Esophagus (tissue), 2 donors: ENCODE measurements around the gene UCHL3. TPM values are rescaled to one million over a fixed set of nuclear protein-coding genes. Genes with fewer than 3 reads are reported as not detected.

Experiments used
- H3K27ac ChIP-seq, 2 donors: one replicate each; pipeline ENCODE4 v1.5.1; 2013; ENCODE audit warnings: low read depth in 2 of 2, mild to moderate bottlenecking in 2 of 2, inconsistent platforms in 1 of 2, low read length in 1 of 2, moderate library complexity in 1 of 2
- H3K27me3 ChIP-seq, 2 donors: one replicate each; pipeline ENCODE4 v1.6.1; 2013; ENCODE audit warnings: low read length in 2 of 2, control low read depth in 1 of 2, mild to moderate bottlenecking in 1 of 2; ENCODE audit not compliant: insufficient read depth in 2 of 2, control insufficient read depth in 1 of 2
- H3K36me3 ChIP-seq, 2 donors: one replicate each; pipeline ENCODE4 v1.6.1; 2013; ENCODE audit warnings: low read length in 1 of 2; ENCODE audit not compliant: control insufficient read depth in 2 of 2, insufficient read depth in 2 of 2
- H3K4me1 ChIP-seq, 2 donors: one replicate each; pipeline ENCODE4 v1.6.1; 2013; ENCODE audit warnings: low read length in 1 of 2; ENCODE audit not compliant: control insufficient read depth in 2 of 2, insufficient read depth in 2 of 2
- H3K4me3 ChIP-seq, 2 donors: one replicate each; pipeline ENCODE4 v1.5.1; 2013; ENCODE audit warnings: low read length in 2 of 2, mild to moderate bottlenecking in 2 of 2, low read depth in 1 of 2, moderate library complexity in 1 of 2
- H3K9me3 ChIP-seq, 2 donors: one replicate each; pipeline ENCODE4 v1.6.1; 2013; ENCODE audit warnings: mild to moderate bottlenecking in 2 of 2, low read depth in 1 of 2, low read length in 1 of 2, moderate library complexity in 1 of 2; ENCODE audit not compliant: control insufficient read depth in 2 of 2, insufficient read depth in 1 of 2
- WGBS, 2 donors: extraction: QIAGEN DNeasy Blood & Tissue Kit; methylation state at CpG; one replicate each; pipeline ENCODE4 v1.1.7; 2013; 5-methylcytosine and 5-hydroxymethylcytosine counted together
- polyA plus RNA-seq, 2 donors: library from polyadenylated mRNA; stranded (reverse); fragments of 200-250 nt; gene quantifications; one replicate each; pipeline ENCODE4 v1.2.3, GENCODE V29; 2013
- donor health status: healthy with polysubstance abuse.
- donor health status: Bipolar disorder and iron deficiency.

UCHL3 gene
- polyA plus RNA-seq, 2 donors: 30.3 to 72.7 TPM

DNA sequence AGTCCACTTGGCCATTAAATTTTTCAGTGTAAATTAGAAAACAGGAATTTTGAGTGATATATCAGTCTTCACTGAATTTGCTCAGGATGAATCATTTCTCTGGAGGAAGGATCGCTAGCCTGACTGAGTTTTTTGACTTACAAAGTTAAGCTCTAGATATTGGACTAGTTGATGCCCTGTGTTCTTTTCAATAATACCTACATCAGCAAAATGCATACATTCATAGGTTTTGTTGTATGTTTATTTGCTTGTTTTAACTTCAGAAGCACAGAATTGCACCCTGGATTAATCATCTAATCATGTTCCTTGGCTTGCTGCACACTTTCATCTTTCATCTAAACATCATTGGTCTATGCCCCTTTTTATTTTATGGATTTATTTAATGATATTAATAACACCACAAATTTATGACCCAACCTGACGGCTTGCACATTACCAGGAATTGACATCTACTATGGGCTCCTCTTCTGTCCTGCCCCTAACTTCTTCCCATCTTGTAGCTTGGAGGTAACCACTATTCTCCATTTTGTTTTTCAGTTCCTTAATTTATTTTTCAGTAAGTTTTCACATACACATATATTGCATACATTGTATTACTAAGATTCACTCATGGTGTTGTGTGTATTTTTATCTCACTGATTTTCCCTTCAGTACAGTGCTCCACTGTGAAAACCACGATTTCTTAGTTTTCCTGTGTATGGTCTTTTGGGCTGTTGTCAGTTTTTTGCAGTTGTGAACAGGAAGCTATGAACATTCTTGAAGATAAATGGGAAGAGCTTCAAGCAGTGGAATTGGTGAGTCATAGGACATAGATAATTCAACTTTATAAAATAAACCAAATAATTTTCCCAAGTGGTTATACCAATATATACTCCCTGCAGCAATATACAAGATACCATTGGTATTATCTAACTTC lies 35.3 kb upstream of the UCHL3 start:
- H3K9me3 ChIP-seq: no peaks in the 10 kb centered on the region
- no peak overlapping the region for H3K27ac ChIP-seq
- no peak overlapping the region for H3K4me3 ChIP-seq
- H3K27me3 ChIP-seq: no peaks in the 10 kb centered on the region
- H3K36me3 ChIP-seq: no peaks in the 10 kb centered on the region
- 81 to 87% methylated on average over 3 of the region's 3 CpGs for WGBS, 2 donors
- no peaks in the 10 kb centered on the region for H3K4me1 ChIP-seq

DNA sequence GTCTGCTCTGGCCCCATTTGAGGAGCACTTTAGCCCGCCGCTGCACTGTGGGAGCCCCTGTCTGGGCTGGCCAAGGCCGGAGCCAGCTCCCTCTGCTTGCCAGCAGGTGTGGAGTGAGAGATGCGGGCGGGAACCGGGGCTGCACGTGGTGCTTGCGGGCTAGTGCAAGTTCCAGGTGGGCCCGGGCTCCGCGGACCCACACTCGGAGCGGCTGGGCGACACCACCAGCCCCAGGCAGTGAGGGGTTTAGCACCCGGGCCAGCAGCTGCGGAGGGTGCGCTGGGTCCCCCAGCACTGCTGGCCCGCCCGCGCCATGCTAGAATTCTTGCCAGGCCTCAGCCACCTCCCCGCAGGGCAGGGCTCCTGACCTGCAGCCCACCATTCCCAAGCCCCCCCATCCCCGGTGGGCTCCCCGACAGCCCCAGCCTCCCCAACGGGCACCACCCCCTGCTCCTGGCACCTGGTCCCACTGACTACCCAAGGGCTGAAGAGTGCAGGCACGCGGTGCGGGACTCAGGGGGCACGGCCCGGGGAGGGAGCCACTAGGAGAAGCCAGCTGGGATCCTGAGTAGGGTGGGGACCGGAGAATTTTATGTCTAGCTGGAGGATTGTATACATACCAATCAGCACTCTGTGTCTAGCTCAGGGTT lies 31.0 kb upstream of the UCHL3 start:
- WGBS, 2 donors: 95 to 97% methylated on average over 26 to 30 of the region's 30 CpGs

DNA sequence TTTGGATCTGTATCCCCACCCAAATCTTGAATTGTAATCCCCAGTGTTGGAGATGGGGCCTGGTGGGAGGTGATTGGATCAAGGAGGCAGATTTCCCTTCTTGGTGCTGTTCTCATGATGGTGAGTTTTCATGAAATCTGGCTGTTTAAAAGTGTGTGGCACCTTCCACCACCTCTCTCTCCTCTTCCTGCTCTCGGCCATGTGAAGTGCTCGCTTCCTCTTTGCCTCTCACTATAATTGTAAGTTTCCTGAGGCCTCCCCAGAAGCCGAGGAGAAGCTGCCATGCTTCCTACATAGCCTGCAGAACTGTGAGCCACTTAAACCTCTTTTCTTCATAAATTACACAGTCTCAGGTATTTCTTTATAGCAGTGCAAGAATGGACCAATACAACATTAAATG lies 27.6 kb upstream of the UCHL3 start:
- H3K36me3 ChIP-seq: no peaks in the 10 kb centered on the region
- no peaks in the 10 kb centered on the region for H3K4me1 ChIP-seq
- H3K9me3 ChIP-seq: no peaks in the 10 kb centered on the region
- H3K27ac ChIP-seq: no peak overlapping the region
- no peak overlapping the region for H3K4me3 ChIP-seq
- WGBS, 2 donors: 79 to 84% methylated on average over 3 of the region's 3 CpGs
- H3K27me3 ChIP-seq: no peaks in the 10 kb centered on the region

More for the DNA sequence above, 31.0 kb upstream of the UCHL3 start:
- Histone ChIP-seq H3K27me3 (no peaks in the 10 kb centered on the region), H3K4me1 (no peaks in the 10 kb centered on the region), H3K27ac (no peak overlapping the region), H3K36me3 (no peaks in the 10 kb centered on the region), H3K9me3 (no peaks in the 10 kb centered on the region), H3K4me3 (no peak overlapping the region)

DNA sequence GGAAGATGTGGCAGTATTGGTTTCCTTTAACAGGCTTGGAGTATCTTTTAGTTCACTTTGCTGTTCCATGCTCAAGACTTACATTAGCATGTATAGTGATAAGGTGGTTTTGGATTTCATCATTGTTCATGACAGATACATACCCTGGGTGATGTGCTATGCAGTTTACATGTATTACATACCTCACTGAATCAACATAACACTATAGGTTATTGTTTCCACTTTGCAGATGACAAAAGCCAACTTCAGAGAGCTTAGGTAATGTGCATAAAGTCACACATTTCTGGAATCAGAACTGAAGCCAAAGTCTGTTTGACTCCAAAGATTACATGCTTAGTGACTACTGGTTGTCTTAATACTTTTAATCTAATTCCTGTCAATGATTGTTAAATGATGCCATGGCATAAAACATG lies 19.0 kb upstream of the UCHL3 start:
- no peaks in the 10 kb centered on the region for H3K9me3 ChIP-seq
- no peaks in the 10 kb centered on the region for H3K4me1 ChIP-seq
- no peak overlapping the region for H3K4me3 ChIP-seq
- no peak overlapping the region for H3K27ac ChIP-seq
- no peaks in the 10 kb centered on the region for H3K27me3 ChIP-seq
- H3K36me3 ChIP-seq: peaks cover 2 to 6% of the 10 kb centered on the region in 2 donors

DNA sequence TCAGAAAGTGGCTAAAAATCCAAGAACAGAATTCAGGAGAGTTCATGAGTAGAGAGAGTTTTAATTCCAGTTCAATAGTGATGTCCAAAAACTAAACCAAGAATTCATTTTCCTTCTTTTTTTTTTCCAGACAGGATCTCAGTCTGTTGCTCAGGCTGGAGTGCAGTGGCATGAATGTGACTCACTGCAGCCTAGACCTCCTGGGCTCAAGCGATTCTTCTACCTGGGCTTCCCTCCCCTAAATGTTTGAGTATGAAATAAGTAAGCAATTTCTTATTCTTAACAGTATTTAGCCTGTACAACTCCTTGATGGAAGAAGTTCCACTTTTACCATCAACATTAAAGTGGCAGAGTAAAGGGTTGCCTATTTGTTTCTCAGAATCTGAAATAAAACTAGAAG lies 15.7 kb upstream of the UCHL3 start:
- Histone ChIP-seq H3K9me3 (no peaks in the 10 kb centered on the region), H3K4me1 (no peaks in the 10 kb centered on the region), H3K36me3 (peaks cover 3 to 6% of the 10 kb centered on the region in 2 donors), H3K4me3 (no peak overlapping the region), H3K27me3 (no peaks in the 10 kb centered on the region), H3K27ac (no peak overlapping the region)
- WGBS, 2 donors: 91 to 93% methylated on average over 1 of the region's 1 CpG

DNA sequence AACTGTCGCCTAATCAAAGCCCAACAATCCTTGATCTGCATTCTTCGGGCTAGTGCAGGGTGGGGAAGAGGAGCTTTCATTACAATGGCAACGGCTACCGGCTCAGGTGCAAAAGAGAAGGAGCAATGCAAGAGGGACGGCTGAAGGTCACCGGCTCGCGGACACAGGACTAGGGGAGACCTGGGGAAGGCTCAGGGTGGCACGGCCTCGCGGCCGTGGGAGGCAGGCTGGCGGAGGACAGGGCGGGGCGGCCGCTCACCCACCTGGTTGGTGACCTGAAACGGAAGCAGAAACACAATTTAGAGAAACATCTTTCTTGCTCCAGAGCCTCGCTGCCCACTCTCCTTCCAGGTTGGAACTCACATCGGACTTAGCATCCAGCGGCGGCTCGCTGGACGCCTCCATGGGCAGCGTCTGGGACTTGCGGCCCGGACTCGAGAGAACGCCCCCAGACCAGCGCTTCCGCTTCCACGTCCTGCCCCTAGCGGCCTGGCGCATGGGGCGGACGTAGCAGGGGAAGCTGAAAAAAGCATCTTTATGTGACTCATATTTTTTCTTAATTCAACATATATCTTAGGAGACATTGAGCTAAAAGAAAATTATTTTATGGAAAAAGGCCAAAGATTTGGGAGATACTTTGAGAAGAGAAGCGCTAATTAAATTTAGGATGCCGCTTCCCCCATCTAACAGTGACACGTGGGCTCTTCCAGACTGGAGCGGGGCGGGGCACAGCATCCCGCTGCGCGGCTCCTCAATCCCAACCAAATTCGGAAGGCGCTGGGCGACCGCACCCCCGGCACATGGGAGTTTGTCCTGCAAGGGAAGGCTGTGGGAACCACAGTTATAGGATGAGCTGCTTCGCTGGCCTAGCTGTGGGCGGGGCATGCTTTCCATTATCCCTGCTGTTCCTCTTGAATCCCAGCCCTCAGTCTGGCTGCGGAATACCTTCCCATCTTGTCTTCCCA lies 11.9 kb upstream of the UCHL3 start, which contains the start of gene COMMD6:
Gene COMMD6 (minus strand): TSS at position 441 of the 965 bp plus-strand sequence. CDS start 36 bp downstream, at position 405.
- Histone ChIP-seq H3K4me3 (peak within 1 kb of the TSS; percentile 88 to 92), H3K36me3 (peaks cover 3 to 6% of the 10 kb centered on the region in 2 donors), H3K27ac (peak within 1 kb of the TSS; percentile 74 to 88), H3K27me3 (no peaks in the 10 kb centered on the region), H3K4me1 (no peaks in the 10 kb centered on the region), H3K9me3 (no peaks in the 10 kb centered on the region)
- 0% methylated on average over 51 of the region's 51 CpGs for WGBS, 2 donors

DNA sequence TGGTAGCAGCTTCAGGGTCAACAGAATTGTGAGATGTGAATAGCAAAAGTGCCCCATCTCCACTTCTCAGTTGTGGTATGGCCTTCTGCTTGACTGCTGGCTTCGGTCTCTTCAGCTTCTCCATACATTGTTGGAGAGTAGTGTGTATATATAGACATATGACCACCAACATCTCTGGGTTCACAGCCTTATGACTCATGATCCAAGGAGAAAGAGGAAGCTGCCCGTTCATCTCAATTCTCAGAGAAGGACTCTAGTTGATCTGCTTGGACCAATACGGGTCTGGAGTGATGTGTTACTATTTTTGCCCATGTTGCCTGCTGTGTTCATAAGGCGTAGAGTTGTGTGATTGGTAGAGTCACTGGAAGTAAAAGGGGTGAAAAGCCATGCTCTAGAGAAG lies 8.3 kb upstream of the UCHL3 start:
- H3K27me3 ChIP-seq: no peaks in the 10 kb centered on the region
- 82 to 87% methylated on average over 4 of the region's 4 CpGs for whole genome bisulfite sequencing, 2 donors
- no peak overlapping the region for H3K4me3 ChIP-seq
- H3K4me1 ChIP-seq: no peaks in the 10 kb centered on the region
- H3K36me3 ChIP-seq: no peaks in the 10 kb centered on the region
- no peaks in the 10 kb centered on the region for H3K9me3 ChIP-seq
- no peak overlapping the region for H3K27ac ChIP-seq

DNA sequence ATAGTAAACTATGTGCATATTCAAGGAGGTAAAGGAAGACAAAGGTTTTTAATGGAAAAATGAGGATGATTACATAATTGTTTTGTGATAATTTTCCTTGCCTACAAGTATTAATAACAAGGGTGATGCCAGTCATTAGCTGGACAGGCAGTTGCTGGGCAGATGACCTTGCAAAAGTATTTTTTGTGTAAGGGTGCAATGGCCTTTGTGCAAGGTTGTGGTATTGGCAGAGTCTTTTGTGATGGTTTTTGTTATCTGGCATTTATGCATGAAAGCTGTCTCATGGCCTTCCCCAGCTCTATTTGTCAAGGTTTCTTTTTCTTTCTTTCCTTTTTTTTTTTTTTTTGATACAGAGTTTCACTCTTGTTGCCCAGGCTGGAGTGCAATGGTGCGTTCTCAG lies 7.6 kb upstream of the UCHL3 start:
- no peaks in the 10 kb centered on the region for H3K36me3 ChIP-seq
- no peak overlapping the region for H3K4me3 ChIP-seq
- no peak overlapping the region for H3K27ac ChIP-seq
- no peaks in the 10 kb centered on the region for H3K9me3 ChIP-seq
- H3K27me3 ChIP-seq: no peaks in the 10 kb centered on the region
- no peaks in the 10 kb centered on the region for H3K4me1 ChIP-seq
- WGBS, 2 donors: 93 to 100% methylated on average over 1 of the region's 1 CpG

DNA sequence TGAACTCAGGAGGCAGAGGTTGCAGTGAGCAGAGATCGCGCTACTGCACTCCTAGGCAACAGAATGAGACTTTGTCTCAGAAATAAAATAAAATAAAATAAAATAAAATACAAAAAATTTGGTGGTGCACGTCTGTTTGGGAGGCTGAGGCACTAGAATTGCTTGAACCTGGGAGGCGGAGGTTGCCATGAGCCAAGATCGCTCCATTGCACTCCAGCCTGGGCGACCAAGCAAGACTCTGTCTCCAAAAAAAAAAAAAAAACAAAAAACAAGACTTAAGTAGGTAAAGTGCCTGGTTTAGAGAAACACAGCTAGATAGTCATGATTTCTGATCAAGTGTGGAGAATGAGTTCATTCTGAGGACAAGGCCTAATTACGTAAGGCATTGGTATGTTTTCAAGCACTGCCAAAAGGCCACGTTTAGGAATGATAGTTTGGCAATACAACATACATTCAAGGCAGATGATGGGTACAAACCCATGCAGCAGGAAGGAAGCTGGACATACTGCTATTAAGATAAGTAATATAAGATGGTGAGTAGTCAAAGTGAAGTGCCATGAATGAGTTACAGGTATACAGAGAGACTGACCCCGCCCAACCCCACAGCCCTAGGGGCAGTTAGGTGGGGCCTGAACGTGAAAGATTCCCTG lies 4.8 kb upstream of the UCHL3 start:
- 73 to 81% methylated on average over 10 of the region's 10 CpGs for WGBS, 2 donors

More for the DNA sequence above, 4.8 kb upstream of the UCHL3 start:
- Histone ChIP-seq H3K36me3 (no peaks in the 10 kb centered on the region), H3K4me1 (no peaks in the 10 kb centered on the region), H3K27ac (no peak overlapping the region), H3K4me3 (no peak overlapping the region), H3K27me3 (no peaks in the 10 kb centered on the region), H3K9me3 (no peaks in the 10 kb centered on the region)
